ENCODE measurements around the gene CACNA2D1.
A peak's percentile ranks its signal among the peaks of the same experiment; 100 is the strongest.

Gene CACNA2D1

GRCh38 chr7:82347808-82348207 lies 95.8 kb downstream of the CACNA2D1 start:
- DNase-seq (ENCODE audit: low spot score) (no peak), FAIRE-seq (no peak)

GRCh38 chr7:82345886-82346285 lies 97.7 kb downstream of the CACNA2D1 start:
- DNase-seq (ENCODE audit: low spot score): no peak
- FAIRE-seq: peak; percentile 52

- FAIRE-seq (no peak), DNase-seq (ENCODE audit: low spot score) (no peak)
These were observed 99.9 kb downstream of the CACNA2D1 start for GRCh38 chr7:82343716-82344115.

GRCh38 chr7:82339958-82340357 lies 103.6 kb downstream of the CACNA2D1 start:
- FAIRE-seq: no peak
- no peak for DNase-seq (ENCODE audit: low spot score)

GRCh38 chr7:82335927-82336326 lies 107.7 kb downstream of the CACNA2D1 start:
- DNase-seq (ENCODE audit: low spot score) (peak; percentile 18), FAIRE-seq (no peak)

- FAIRE-seq (no peak), DNase-seq (ENCODE audit: low spot score) (no peak)
These were observed 108.6 kb downstream of the CACNA2D1 start for GRCh38 chr7:82335001-82335400.

GRCh38 chr7:82331234-82331633 lies 112.3 kb downstream of the CACNA2D1 start:
- DNase-seq (ENCODE audit: low spot score) (no peak), FAIRE-seq (no peak)

- DNase-seq (ENCODE audit: low spot score) (no peak), FAIRE-seq (no peak)
These were observed 112.8 kb downstream of the CACNA2D1 start for GRCh38 chr7:82330706-82331215.

GRCh38 chr7:82327898-82328297 lies 115.7 kb downstream of the CACNA2D1 start:
- DNase-seq (ENCODE audit: low spot score) (no peak), FAIRE-seq (no peak)

- DNase-seq (ENCODE audit: low spot score) (no peak), FAIRE-seq (no peak)
These were observed 118.2 kb downstream of the CACNA2D1 start for GRCh38 chr7:82325416-82325815.

GRCh38 chr7:82323806-82324205 lies 119.8 kb downstream of the CACNA2D1 start:
- FAIRE-seq (no peak), DNase-seq (ENCODE audit: low spot score) (no peak)

GRCh38 chr7:82319674-82320118 lies 123.9 kb downstream of the CACNA2D1 start:
- no peak for FAIRE-seq
- no peak for DNase-seq (ENCODE audit: low spot score)

- no peak for FAIRE-seq
These were observed 124.8 kb downstream of the CACNA2D1 start for GRCh38 chr7:82318786-82319185.

GRCh38 chr7:82317760-82318159 lies 125.8 kb downstream of the CACNA2D1 start:
- DNase-seq (ENCODE audit: low spot score) (no peak), FAIRE-seq (no peak)

More at GRCh38 chr7:82318786-82319185, 124.8 kb downstream of the CACNA2D1 start:
- no peak for DNase-seq (ENCODE audit: low spot score)

- FAIRE-seq: peak; percentile 27
- no peak for DNase-seq (ENCODE audit: low spot score)
These were observed 126.3 kb downstream of the CACNA2D1 start for GRCh38 chr7:82317257-82317721.

GRCh38 chr7:82313269-82313668 lies 130.3 kb downstream of the CACNA2D1 start:
- DNase-seq (ENCODE audit: low spot score): no peak
- FAIRE-seq: no peak

GRCh38 chr7:82312646-82313045 lies 130.9 kb downstream of the CACNA2D1 start:
- DNase-seq (ENCODE audit: low spot score) (no peak), FAIRE-seq (no peak)

- DNase-seq (ENCODE audit: low spot score) (no peak), FAIRE-seq (no peak)
These were observed 138.1 kb downstream of the CACNA2D1 start for GRCh38 chr7:82305347-82306005.

GRCh38 chr7:82294865-82295264 lies 148.7 kb downstream of the CACNA2D1 start:
- DNase-seq (ENCODE audit: low spot score) (no peak), FAIRE-seq (no peak)

- no peak for FAIRE-seq
These were observed 149.2 kb downstream of the CACNA2D1 start for GRCh38 chr7:82294382-82294784.

GRCh38 chr7:82293467-82293866 lies 150.1 kb downstream of the CACNA2D1 start:
- FAIRE-seq (no peak), DNase-seq (ENCODE audit: low spot score) (no peak)

More at GRCh38 chr7:82294382-82294784, 149.2 kb downstream of the CACNA2D1 start:
- no peak for DNase-seq (ENCODE audit: low spot score)

- DNase-seq (ENCODE audit: low spot score) (no peak), FAIRE-seq (no peak)
These were observed 151.6 kb downstream of the CACNA2D1 start for GRCh38 chr7:82291931-82292330.

- FAIRE-seq (no peak), DNase-seq (ENCODE audit: low spot score) (no peak)
These were observed 153.7 kb downstream of the CACNA2D1 start for GRCh38 chr7:82289889-82290288.

Measured in urothelium cell line (cell line).